HepG2 (cell line): ENCODE results near the gene MOGAT3. TPM values are rescaled to one million over a fixed set of nuclear protein-coding genes. Genes with fewer than 3 reads are reported as not detected.
A peak's percentile ranks its signal among the peaks of the same experiment; 100 is the strongest.

Source experiments
- ARNT ChIP-seq: fragments of 450-650 bp; IDR thresholded peaks from 2 replicates; pipeline ENCODE4 v1.6.1; 2017
- EHMT2 ChIP-seq: fragments of 200-600 bp; sonication (generic); IDR thresholded peaks from 2 replicates; pipeline ENCODE4 v1.7.0; 2017; ENCODE audit warnings: antibody characterized with exemption, low read depth, low read length, borderline replicate concordance
- HOXA3 ChIP-seq: sonication (generic); formaldehyde crosslinking; IDR thresholded peaks from 2 replicates; pipeline ENCODE4 v1.5.0; 2020; ENCODE audit warnings: missing genetic modification reagents
- KLF12 ChIP-seq: sonication (generic); formaldehyde crosslinking; IDR thresholded peaks from 2 replicates; pipeline ENCODE4 v1.4.0; 2020; ENCODE audit warnings: missing genetic modification reagents, borderline replicate concordance
- SOX5 ChIP-seq: IDR thresholded peaks from 2 replicates; pipeline ENCODE4 v1.6.1; 2016; ENCODE audit warnings: borderline replicate concordance
- YEATS2 ChIP-seq: sonication (generic); formaldehyde crosslinking; IDR thresholded peaks from 2 replicates; pipeline ENCODE4 v1.4.0; 2020; ENCODE audit warnings: missing genetic modification reagents, borderline replicate concordance
- ZFP36 ChIP-seq: fragments of 150-350 bp; IDR thresholded peaks from 2 replicates; pipeline ENCODE4 v1.6.1; 2018; ENCODE audit warnings: borderline replicate concordance, low read length, low read depth; ENCODE audit not compliant: partially characterized antibody
- ZNF766 ChIP-seq: sonication (generic); formaldehyde crosslinking; IDR thresholded peaks from 2 replicates; pipeline ENCODE4 v1.5.0; 2020; ENCODE audit warnings: missing genetic modification reagents, borderline replicate concordance
- polyA plus RNA-seq, 8 experiments: library from polyadenylated mRNA; depleted of rRNA in 3 of 8; stranded (reverse) in 7 of 8; unstranded in 1 of 8; fragments of >200 nt; fragmentation: Illumina TruSeq in 4 of 8; extraction: Trizol in 4 of 8; gene quantifications; 2 replicates each; pipeline versions ENCODE4 v1.2.1 to v1.2.3, GENCODE V29; 2011 to 2016; ENCODE audit warnings: low read depth in 4 of 8, missing spikeins in 1 of 8, mixed read lengths in 1 of 8; ENCODE audit not compliant: insufficient read depth in 1 of 8
- total RNA-seq, 5 experiments: library from RNA; depleted of rRNA; stranded (reverse); fragments of >200 nt; fragmentation: Illumina TruSeq; extraction: Trizol; gene quantifications; 2 replicates each; pipeline ENCODE4 v1.2.3, GENCODE V29; 2016; ENCODE audit warnings: low read depth in 1 of 5
- TF ChIP-seq, protein P1 (sequence below): sonication (generic); formaldehyde crosslinking; IDR thresholded peaks from 2 replicates; pipeline ENCODE4 v1.9.0; 2021; ENCODE audit warnings: mild to moderate bottlenecking, missing genetic modification reagents
- TF ChIP-seq, protein P2 (sequence below): sonication (generic); formaldehyde crosslinking; IDR thresholded peaks from 2 replicates; pipeline ENCODE4 v1.8.0; 2022; ENCODE audit warnings: mild to moderate bottlenecking, missing genetic modification reagents
- TF ChIP-seq, protein P3 (sequence below): IDR thresholded peaks from 2 replicates; pipeline ENCODE4 v1.6.1; 2016; ENCODE audit warnings: missing biosample characterization, missing genetic modification reagents, low read depth
- TF ChIP-seq, protein P4 (sequence below): sonication (generic); formaldehyde crosslinking; IDR thresholded peaks from 2 replicates; pipeline ENCODE4 v1.8.0; 2022; ENCODE audit warnings: missing genetic modification reagents, mild to moderate bottlenecking, moderate library complexity, borderline replicate concordance
- TF ChIP-seq, protein P5 (sequence below): sonication (generic); formaldehyde crosslinking; IDR thresholded peaks from 2 replicates; pipeline ENCODE4 v1.5.1; 2020; ENCODE audit warnings: mild to moderate bottlenecking, missing genetic modification reagents, moderate library complexity

Gene MOGAT3
- total and polyA plus RNA-seq, 2 of the 13 experiments (the other 11 are each of a cell fraction or from before 2014, with no cell fraction given) = 22.5 to 30.5 TPM

DNA sequence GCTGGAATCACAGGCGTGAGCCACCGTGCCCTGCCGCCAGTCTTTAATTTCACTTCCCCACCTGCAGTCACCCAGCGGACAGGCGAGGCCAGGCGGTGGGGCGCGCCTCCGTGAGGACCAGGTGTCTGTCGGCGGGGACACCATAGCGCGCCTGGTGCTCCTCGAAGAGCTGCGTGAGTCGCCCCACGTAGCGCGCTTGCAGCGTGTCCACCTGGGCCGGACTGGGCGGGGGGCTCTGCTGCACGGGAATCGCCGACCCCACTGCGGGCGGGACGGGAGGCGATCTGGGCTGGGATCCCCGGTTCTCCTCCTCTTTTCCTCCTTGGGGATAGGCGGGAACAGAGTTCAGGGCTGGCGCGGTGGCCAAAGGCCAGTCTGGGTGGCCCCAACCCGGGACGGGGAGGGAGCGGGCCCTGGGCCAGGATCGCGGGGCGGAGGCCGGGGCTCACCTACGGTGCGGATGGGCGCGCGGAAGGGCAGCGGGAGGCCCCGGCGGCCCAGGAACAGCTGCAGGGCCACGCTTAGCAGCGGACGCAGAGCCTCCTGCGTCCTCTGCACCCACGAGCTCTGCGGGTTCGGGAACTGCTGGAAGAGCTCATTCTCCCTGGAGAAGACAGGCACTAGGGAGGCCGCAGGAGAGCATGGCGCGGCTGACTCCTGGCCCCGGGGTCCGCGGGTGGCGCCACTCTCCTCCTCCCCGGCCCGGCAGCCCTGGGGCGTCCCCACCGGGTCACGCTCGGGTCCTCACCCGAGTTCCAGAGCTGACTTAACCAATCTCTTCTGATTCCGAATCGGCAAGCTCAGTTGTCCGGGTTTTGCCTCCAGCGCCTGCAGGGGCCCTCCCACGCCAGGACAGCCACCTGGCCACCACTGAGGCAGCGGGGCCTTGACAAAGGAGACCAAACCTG is 1.1 kb upstream of the MOGAT3 start (continued):
- TF ChIP-seq KLF12 (CRISPR knock-in tag) (no peak; the same call in 1 of the 2 replicates), ZNF766 (CRISPR knock-in tag) (0 out of 2 replicates have a peak, but pooled peaks have one; percentile 54), HOXA3 (peak; percentile 55), EHMT2 (no peak), YEATS2 (no peak), ARNT (no peak), SOX5 (peak; percentile 13; the same call in 1 of the 2 replicates), ZFP36 (no peak)
- TF ChIP-seq, protein P1, sequence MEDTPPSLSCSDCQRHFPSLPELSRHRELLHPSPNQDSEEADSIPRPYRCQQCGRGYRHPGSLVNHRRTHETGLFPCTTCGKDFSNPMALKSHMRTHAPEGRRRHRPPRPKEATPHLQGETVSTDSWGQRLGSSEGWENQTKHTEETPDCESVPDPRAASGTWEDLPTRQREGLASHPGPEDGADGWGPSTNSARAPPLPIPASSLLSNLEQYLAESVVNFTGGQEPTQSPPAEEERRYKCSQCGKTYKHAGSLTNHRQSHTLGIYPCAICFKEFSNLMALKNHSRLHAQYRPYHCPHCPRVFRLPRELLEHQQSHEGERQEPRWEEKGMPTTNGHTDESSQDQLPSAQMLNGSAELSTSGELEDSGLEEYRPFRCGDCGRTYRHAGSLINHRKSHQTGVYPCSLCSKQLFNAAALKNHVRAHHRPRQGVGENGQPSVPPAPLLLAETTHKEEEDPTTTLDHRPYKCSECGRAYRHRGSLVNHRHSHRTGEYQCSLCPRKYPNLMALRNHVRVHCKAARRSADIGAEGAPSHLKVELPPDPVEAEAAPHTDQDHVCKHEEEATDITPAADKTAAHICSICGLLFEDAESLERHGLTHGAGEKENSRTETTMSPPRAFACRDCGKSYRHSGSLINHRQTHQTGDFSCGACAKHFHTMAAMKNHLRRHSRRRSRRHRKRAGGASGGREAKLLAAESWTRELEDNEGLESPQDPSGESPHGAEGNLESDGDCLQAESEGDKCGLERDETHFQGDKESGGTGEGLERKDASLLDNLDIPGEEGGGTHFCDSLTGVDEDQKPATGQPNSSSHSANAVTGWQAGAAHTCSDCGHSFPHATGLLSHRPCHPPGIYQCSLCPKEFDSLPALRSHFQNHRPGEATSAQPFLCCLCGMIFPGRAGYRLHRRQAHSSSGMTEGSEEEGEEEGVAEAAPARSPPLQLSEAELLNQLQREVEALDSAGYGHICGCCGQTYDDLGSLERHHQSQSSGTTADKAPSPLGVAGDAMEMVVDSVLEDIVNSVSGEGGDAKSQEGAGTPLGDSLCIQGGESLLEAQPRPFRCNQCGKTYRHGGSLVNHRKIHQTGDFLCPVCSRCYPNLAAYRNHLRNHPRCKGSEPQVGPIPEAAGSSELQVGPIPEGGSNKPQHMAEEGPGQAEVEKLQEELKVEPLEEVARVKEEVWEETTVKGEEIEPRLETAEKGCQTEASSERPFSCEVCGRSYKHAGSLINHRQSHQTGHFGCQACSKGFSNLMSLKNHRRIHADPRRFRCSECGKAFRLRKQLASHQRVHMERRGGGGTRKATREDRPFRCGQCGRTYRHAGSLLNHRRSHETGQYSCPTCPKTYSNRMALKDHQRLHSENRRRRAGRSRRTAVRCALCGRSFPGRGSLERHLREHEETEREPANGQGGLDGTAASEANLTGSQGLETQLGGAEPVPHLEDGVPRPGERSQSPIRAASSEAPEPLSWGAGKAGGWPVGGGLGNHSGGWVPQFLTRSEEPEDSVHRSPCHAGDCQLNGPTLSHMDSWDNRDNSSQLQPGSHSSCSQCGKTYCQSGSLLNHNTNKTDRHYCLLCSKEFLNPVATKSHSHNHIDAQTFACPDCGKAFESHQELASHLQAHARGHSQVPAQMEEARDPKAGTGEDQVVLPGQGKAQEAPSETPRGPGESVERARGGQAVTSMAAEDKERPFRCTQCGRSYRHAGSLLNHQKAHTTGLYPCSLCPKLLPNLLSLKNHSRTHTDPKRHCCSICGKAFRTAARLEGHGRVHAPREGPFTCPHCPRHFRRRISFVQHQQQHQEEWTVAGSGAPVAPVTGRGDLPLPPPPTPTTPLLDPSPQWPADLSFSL (CRISPR knock-in tag) = 0 out of 2 replicates have a peak, but pooled peaks have one; percentile 41
- TF ChIP-seq, protein P2, sequence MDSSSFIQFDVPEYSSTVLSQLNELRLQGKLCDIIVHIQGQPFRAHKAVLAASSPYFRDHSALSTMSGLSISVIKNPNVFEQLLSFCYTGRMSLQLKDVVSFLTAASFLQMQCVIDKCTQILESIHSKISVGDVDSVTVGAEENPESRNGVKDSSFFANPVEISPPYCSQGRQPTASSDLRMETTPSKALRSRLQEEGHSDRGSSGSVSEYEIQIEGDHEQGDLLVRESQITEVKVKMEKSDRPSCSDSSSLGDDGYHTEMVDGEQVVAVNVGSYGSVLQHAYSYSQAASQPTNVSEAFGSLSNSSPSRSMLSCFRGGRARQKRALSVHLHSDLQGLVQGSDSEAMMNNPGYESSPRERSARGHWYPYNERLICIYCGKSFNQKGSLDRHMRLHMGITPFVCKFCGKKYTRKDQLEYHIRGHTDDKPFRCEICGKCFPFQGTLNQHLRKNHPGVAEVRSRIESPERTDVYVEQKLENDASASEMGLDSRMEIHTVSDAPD (CRISPR knock-in tag) = 0 out of 2 replicates have a peak, but pooled peaks have one; percentile 46
- TF ChIP-seq, protein P3, sequence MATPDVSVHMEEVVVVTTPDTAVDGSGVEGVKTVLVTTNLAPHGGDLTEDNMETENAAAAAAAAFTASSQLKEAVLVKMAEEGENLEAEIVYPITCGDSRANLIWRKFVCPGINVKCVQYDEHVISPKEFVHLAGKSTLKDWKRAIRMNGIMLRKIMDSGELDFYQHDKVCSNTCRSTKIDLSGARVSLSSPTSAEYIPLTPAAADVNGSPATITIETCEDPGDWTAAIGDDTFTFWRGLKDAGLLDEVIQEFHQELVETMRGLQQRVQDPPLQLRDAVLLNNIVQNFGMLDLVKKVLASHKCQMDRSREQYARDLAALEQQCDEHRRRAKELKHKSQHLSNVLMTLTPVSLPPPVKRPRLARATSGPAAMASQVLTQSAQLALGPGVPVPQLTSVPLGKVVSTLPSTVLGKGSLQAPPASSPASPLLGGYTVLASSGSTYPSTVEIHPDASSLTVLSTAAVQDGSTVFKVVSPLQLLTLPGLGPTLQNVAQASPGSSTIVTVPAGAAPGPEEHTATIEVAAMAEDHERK (CRISPR knock-in tag) = no peak
- TF ChIP-seq, protein P4, sequence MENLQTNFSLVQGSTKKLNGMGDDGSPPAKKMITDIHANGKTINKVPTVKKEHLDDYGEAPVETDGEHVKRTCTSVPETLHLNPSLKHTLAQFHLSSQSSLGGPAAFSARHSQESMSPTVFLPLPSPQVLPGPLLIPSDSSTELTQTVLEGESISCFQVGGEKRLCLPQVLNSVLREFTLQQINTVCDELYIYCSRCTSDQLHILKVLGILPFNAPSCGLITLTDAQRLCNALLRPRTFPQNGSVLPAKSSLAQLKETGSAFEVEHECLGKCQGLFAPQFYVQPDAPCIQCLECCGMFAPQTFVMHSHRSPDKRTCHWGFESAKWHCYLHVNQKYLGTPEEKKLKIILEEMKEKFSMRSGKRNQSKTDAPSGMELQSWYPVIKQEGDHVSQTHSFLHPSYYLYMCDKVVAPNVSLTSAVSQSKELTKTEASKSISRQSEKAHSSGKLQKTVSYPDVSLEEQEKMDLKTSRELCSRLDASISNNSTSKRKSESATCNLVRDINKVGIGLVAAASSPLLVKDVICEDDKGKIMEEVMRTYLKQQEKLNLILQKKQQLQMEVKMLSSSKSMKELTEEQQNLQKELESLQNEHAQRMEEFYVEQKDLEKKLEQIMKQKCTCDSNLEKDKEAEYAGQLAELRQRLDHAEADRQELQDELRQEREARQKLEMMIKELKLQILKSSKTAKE (CRISPR knock-in tag) = no peak; the same call in 1 of the 2 replicates
- TF ChIP-seq, protein P5, sequence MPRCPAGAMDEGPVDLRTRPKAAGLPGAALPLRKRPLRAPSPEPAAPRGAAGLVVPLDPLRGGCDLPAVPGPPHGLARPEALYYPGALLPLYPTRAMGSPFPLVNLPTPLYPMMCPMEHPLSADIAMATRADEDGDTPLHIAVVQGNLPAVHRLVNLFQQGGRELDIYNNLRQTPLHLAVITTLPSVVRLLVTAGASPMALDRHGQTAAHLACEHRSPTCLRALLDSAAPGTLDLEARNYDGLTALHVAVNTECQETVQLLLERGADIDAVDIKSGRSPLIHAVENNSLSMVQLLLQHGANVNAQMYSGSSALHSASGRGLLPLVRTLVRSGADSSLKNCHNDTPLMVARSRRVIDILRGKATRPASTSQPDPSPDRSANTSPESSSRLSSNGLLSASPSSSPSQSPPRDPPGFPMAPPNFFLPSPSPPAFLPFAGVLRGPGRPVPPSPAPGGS (CRISPR knock-in tag) = 0 out of 2 replicates have a peak, but pooled peaks have one; percentile 11
